IPS DF 19.7 (cell line): ENCODE data around the gene TAX1BP3.

Experiments
- DNase-seq: peaks from one replicate; pipeline ENCODE4 v3.0.0-alpha.2; 2013; ENCODE audit warnings: low read depth, low spot score

Gene TAX1BP3

DNA sequence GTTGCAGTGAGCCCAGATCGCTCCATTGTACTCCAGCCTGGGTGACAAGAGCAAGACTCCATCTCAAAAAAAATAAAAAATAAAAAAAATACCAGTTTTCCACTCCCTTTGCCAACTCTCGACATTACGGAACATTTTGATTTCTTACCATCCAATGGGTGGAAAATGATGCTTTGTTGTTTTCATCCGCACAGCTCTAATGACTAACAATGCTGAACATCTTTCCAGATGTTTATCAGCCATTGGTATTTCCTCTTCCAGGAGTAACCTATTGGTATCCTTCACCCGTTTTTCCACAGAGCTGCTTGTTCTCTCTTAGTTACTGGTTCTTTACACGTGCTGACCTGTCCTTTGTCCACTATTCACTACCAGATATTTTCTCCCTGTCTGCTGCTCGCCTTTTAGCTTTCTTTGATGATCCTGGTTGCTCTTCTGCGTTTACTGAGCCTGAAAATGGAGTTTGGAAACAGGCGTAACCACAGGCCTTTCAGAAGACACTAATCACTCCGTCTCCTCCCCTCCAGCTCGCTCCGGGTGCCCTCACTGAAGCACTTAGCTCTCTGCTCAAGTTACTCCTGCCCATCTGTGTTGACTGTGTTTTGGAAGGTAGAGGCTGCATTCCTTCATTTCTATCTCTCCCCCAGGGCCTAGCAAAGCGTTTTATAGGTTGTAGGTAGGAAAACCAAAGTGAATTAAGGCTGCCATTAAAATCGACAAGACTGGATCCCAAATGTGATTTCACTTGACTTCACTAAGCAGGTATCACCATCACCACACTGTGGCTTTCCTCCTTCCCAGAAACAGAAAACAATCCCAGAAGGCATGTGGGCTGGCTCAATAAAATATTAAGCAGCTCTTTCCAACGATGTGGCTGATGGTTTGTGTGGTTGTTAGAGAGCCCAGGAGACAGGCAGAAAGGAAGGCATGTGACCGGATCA is 41.3 kb downstream of the TAX1BP3 start:
- DNase-seq, result no peak

DNA sequence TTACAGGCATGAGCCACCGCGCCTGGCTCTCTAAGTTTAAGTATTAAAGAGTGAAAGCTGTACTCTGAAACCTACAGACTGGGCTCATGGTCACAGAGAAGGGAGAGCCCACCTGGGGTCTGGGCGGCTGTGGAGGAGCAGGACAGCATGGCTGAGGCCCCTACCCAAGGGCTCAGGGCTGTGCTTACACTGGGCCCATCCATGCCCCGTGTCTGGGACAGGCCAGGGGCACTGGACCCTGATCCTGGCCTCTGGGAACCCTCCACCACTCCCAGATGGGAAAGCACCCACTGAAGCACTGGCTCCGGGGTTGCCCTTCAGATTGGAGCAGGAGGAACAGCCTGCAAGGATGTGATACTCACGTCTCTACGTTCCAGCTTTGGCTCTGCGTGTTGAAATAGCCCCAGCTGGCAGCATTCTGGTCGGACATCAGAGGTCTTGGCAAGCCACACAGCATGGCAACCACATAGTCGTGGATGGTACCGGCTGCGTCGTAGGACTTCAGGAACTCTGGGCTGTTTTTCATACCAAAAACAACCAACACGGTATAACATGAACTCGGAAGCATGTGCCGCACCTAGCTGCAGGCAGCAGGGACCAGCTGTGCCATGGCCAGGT is 45.3 kb downstream of the TAX1BP3 start:
- no peak for DNase-seq

DNA sequence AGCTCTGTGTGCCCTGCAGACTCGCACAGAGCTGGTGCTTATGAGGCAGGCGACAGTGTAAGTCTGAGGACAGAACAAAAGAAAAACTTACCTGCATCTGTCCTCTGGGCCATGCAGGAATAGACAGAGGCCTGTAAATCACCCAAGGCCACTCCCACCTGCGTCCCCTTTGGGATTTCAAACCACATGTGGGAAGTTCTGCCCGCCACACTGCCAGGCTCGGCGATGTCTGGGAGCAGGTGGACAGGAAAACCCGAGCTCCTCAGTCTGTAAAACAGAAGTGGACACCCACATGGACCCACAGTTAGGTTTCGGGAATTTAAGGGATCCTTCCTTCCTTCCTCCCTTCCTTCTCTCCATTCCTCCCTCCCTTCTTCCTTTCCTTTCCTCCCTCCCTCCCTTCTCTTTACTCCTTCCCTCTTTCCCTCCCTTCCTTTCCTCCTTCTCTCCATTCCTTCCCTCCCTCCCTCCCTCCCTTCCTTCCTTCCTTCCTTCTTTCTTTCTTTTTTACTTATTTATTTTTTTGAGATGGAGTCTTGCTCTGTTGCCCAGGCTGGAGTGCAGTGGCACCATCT is 47.1 kb downstream of the TAX1BP3 start:
- no peak for DNase-seq

DNA sequence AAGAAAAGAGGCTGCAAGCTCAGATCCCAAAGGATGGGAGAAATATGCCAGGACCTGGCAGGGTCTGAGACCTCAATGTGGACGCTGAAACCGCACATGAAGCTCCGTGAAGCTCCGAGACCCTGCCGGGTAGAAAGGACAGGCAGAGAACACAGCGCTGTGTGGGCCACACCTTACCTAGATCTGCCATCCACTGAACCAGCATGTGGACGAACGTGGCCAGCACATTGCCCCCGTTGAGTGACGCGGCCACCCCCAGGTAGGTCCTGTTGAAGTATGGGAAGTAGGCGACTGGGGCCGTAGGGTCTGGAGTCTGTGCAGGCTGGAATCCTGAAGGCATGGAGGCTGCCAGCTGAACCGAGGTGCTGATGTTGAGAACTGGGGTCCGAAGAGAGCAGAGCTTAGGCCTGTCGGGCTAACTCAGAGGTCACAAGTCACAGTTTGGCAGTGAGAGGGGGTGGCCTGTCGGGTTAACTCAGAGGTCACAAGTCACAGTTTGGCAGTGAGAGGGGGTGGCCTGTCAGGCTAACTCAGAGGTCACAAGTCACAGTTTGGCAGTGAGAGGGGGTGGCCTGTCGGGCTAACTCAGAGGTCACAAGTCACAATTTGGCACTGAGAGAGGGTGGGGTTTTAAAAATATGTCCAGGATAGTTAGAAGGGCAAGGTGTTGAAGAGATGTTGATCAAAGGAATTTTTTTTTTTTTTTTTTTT is 53.1 kb downstream of the TAX1BP3 start:
- DNase-seq, result no peak

DNA sequence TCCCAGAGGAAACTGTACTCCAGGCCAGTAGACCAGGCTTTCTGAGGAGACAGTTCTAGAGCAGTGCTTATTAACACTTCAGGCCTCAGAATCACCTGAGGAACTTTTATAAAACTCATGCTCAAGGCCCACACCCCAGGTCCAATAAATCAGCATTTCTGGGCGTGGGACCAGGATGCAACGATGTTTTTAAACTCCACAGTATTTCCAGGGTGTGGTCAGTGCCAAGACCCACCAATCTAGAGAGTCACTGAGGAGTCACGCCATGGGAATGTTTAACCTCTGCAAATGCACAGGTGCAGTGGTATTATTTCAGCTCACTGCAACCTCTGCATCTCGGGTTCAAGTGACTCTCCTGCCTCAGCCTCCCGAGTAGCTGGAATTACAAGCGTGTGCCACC is 55.3 kb downstream of the TAX1BP3 start:
- no peak for DNase-seq
